GM19025 (cell line): ENCODE measurements around the gene POLR3G.

Experiments used
- ATAC-seq: cut with Tn5 transposase; IDR thresholded peaks from one replicate; pipeline ENCODE4 v1.9.1; 2021; ENCODE audit warnings: mild to moderate bottlenecking, low read depth, moderate library complexity; ENCODE audit not compliant: unreplicated experiment

The POLR3G gene

GRCh38 chr5:90549729-90550275 is 75.1 kb downstream of the POLR3G start:
- ATAC-seq, result no peak

- no peak for ATAC-seq
These were observed 76.3 kb downstream of the POLR3G start for GRCh38 chr5:90550963-90551362.

- no peak for ATAC-seq
These were observed 76.7 kb downstream of the POLR3G start for GRCh38 chr5:90551376-90551775.

GRCh38 chr5:90553711-90554110 is 79.0 kb downstream of the POLR3G start:
- no peak for ATAC-seq

GRCh38 chr5:90554358-90555006 is 79.8 kb downstream of the POLR3G start:
- ATAC-seq, result no peak

GRCh38 chr5:90555666-90556065 is 81.0 kb downstream of the POLR3G start:
- ATAC-seq, result no peak

GRCh38 chr5:90557391-90557790 is 82.7 kb downstream of the POLR3G start:
- no peak for ATAC-seq

- ATAC-seq, result no peak
These were observed 83.2 kb downstream of the POLR3G start for GRCh38 chr5:90557871-90558270.

GRCh38 chr5:90558344-90559192 is 83.9 kb downstream of the POLR3G start, which contains the start of gene ADGRV1:
TSS of gene ADGRV1 (plus strand) at chr5:90558797. CDS start at chr5:90558896, 99 bp downstream.
- ATAC-seq, result no peak

GRCh38 chr5:90560771-90561170 is 86.1 kb downstream of the POLR3G start:
- no peak for ATAC-seq

- ATAC-seq, result no peak
These were observed 87.1 kb downstream of the POLR3G start for GRCh38 chr5:90561766-90562165.

- ATAC-seq, result no peak
These were observed 87.7 kb downstream of the POLR3G start for GRCh38 chr5:90562341-90562740.

- no peak for ATAC-seq
These were observed 88.4 kb downstream of the POLR3G start for GRCh38 chr5:90563108-90563507.
